Stomach smooth muscle (tissue), 2 donors: ENCODE measurements around the gene FLRT1.

Experiments used
- H3K27ac ChIP-seq: one replicate; pipeline ENCODE4 v1.7.0; 2013; ENCODE audit warnings: mild to moderate bottlenecking, low read length, inconsistent platforms
- H3K27me3 ChIP-seq, 2 donors: one replicate each; pipeline ENCODE4 v1.7.0; 2013; ENCODE audit warnings: low read length in 2 of 2; ENCODE audit not compliant: insufficient read depth in 2 of 2, control insufficient read depth in 1 of 2
- H3K36me3 ChIP-seq, 2 donors: one replicate each; pipeline ENCODE4 v1.7.0; 2013; ENCODE audit warnings: low read length in 2 of 2; ENCODE audit not compliant: control insufficient read depth in 2 of 2, insufficient read depth in 2 of 2
- H3K4me1 ChIP-seq: one replicate; pipeline ENCODE4 v1.7.0; 2013; ENCODE audit warnings: low read length; ENCODE audit not compliant: control insufficient read depth, insufficient read depth
- H3K4me3 ChIP-seq, 2 donors: one replicate each; pipeline ENCODE4 v1.7.0; 2013; ENCODE audit warnings: low read length in 2 of 2
- H3K9ac ChIP-seq, 2 donors: one replicate each; pipeline ENCODE4 v1.7.0; 2013; ENCODE audit warnings: low read length in 2 of 2, mild to moderate bottlenecking in 1 of 2
- H3K9me3 ChIP-seq, 2 donors: one replicate each; pipeline ENCODE4 v1.7.0; 2013; ENCODE audit warnings: low read length in 2 of 2; ENCODE audit not compliant: control insufficient read depth in 2 of 2
- donor health status: healthy.
- donor health status: Pancreatic carcinoma.

FLRT1 gene

DNA sequence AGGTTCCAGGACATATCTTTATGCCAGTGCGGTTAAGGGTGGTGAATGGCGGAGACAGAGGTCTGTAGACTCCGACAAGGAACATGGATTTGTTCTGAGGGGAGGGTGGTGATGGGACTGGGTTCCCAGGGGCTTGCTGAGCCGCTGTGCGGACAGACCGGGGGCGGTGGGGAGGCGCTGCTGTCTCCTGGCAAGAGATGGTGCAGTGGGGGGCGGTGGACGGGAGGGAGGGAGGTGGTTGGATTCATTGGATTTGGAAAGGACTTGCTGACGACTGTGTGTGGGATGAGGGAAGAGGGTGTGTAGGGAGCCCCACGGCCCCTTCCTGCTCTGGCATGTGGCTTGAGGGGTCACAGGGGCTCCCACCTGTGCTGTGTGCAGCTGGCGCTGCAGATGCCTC lies 43.2 kb downstream of the FLRT1 start:
- no peaks in the 10 kb centered on the region for H3K27me3 ChIP-seq
- H3K4me3 ChIP-seq = no peak overlapping the region
- no peak overlapping the region for H3K9ac ChIP-seq
- H3K4me1 ChIP-seq = peaks cover 5% of the 10 kb centered on the region
- no peaks in the 10 kb centered on the region for H3K36me3 ChIP-seq
- no peaks in the 10 kb centered on the region for H3K9me3 ChIP-seq
- H3K27ac ChIP-seq = no peak overlapping the region

DNA sequence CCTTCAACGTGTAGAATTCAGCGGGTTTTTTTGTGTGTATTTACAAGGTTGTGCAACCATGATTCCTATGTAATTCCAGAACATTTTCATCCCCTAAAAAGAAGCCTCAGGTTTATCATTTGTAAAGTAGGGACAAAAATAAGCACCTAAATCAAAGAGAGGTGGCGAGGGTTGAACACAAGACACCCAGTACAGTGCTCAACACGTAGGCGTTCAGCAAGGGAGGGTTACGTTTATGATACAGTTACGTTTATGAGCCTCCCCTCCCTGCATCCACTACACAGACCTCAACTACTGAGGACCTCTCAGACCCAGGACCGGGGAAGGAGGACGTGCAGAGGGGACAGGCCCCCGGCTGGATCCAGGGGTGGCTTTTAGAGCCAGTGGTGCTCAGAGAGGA lies 44.7 kb downstream of the FLRT1 start:
- no peaks in the 10 kb centered on the region for H3K9me3 ChIP-seq
- no peak overlapping the region for H3K27ac ChIP-seq
- H3K27me3 ChIP-seq = no peaks in the 10 kb centered on the region
- H3K9ac ChIP-seq = no peak overlapping the region
- H3K36me3 ChIP-seq = no peaks in the 10 kb centered on the region
- H3K4me3 ChIP-seq = no peak overlapping the region
- H3K4me1 ChIP-seq = peaks cover 7% of the 10 kb centered on the region

DNA sequence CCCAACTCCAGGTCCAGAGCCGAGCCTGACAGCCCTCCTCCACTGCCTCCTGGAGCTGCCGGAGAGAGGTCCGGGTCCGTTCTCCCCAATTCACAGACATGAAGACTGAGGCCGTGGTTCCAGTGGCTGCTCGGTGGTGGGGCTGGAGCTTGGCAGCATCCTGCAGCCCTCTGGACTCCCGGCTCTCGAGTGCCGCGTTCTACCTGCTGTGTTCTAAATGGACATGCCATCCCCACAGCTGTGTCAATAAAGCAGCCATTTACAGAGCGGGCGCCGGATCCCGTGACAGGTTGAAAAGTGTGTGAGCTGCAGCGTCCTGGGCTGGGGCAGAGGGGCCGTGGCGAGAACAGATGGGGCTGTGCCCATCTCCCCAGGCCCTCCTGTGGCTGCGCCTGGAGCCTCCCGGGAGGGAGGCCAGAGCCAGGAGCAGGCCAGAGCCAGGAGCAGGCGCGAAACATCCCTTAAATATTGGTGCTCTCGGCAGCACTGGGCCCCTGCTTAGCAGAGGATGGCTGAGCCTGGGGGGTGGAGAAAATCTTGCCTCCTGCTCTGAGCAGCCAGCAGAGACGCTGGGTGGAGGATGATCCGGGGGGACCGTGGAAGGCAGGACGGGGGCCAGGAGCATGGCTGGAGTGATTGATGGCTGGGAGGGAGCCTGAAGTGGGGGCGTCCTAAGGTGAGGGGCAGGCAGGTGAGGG lies 46.2 kb downstream of the FLRT1 start:
- Histone ChIP-seq H3K36me3 (no peaks in the 10 kb centered on the region), H3K27me3 (no peaks in the 10 kb centered on the region), H3K27ac (no peak overlapping the region), H3K9ac (no peak overlapping the region), H3K9me3 (no peaks in the 10 kb centered on the region), H3K4me1 (peaks cover 11% of the 10 kb centered on the region), H3K4me3 (no peak overlapping the region)

DNA sequence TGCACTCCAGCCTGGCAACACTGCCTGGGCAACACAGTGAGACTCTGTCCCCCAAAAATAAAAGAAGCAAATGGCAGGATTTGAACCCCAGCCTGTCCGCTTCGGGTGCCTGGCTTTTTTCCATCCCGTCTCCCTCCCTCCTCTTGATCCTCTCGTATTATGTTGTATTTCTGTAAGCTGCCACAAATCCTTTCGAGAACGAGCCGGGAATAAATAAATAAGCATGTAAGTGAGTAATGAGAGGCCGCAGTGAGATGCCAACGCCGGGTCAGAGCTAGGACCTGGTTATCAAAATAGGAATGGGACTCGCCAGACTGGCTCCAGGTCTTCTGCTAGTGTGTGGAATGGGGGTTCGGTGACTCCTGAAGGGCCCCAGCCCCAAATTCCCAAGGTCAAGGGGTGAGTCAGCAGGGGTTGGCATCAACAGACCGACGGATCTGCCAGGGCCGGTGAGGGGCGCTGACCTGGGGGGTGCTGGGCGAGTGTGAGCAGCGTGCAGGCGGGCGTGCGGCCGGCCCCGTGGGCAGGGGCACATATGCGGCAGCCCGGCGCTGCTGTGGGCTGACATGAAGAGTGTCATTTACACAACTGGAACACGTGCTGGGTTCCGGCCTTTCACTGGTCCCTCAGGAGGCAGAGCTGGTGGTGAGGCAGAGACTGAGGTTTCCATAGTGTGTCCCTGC lies 47.8 kb downstream of the FLRT1 start:
- Histone ChIP-seq H3K4me3 (no peak overlapping the region), H3K27ac (no peak overlapping the region), H3K4me1 (peaks cover 13% of the 10 kb centered on the region)

DNA sequence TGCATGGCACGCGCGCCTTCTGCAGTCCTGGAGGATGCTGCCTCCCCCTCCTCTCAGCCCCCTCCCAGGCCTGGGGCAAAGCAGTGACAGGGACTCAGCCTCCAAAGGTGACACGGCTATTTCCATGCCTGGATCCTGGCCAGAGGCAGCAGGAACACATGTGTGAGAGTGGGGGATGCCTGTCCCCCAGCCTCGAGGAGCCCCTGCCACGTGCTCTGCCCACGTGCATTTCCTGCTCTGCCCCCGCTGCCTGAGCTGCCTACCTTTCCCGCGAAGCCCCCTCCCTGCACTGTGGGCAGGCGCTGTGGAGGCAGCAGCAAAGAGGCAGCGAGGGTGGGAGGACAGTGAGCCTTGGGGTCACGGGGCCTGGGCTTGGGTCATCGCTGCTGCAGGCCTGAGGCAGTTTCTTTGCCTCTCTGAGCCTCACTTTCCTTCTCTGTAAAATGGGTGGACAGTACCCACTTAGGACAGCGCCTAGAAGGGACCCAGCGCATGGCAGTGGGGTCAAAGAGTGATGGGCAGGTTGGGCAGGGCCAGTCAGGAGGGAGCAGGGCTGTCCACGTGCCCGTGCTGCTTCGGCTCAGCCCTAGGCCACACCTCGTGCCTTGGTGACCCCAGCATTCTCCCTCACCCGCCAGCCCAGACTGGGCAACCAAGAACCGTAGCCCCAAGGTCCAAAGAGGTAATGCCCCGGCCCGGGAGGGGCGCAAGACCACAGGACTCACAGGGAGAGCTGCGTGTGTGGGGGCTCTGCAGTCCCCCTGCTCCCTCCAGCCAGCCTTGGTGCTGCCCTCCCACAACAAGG lies 48.6 kb downstream of the FLRT1 start:
- Histone ChIP-seq H3K9ac (no peak overlapping the region), H3K36me3 (no peaks in the 10 kb centered on the region), H3K27ac (no peak overlapping the region), H3K4me3 (no peak overlapping the region), H3K4me1 (peaks cover 21% of the 10 kb centered on the region), H3K9me3 (no peaks in the 10 kb centered on the region), H3K27me3 (no peaks in the 10 kb centered on the region)

More for the DNA sequence above, 47.8 kb downstream of the FLRT1 start:
- H3K36me3 ChIP-seq = no peaks in the 10 kb centered on the region
- H3K9me3 ChIP-seq = no peaks in the 10 kb centered on the region
- H3K27me3 ChIP-seq = no peaks in the 10 kb centered on the region
- no peak overlapping the region for H3K9ac ChIP-seq

DNA sequence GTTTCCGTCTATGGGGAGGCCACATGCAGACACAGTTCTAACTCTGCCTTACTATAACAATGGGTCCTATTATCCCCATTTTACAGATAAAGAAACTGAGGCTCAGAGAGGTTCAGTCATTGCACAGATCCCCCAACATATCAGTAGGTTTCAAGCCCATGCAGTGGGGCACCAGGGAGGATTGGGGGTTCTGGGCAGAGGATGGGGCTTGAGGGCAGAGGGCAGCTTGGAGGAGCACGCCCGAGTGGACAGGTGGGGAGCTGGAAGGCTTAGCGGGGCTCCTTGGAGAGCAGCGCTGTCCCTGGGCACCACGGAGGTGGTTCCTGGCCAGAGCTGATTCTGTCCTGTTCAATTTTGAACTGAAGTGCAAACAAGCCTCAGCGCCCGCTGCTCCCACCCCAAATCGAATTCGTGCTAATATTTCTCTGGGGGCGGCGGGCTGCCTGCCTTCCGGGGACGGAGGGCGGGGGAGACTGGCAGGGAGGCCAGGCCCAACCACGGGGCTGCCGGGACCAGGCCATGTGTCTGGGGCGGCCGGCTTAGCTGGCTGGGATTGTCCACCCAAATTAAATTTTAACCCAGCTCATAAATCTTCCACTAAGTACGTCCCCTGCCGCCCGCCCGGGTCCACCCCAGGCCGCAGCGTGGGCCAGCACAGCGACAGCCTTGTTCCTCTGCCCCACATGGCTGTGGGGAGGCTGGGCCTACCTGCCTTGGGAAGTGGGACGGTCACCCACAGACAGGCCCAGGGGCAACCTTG lies 49.4 kb downstream of the FLRT1 start:
- no peaks in the 10 kb centered on the region for H3K9me3 ChIP-seq
- H3K9ac ChIP-seq = no peak overlapping the region
- no peak overlapping the region for H3K4me3 ChIP-seq
- peaks cover 29% of the 10 kb centered on the region for H3K4me1 ChIP-seq
- no peaks in the 10 kb centered on the region for H3K27me3 ChIP-seq
- no peaks in the 10 kb centered on the region for H3K36me3 ChIP-seq
- no peak overlapping the region for H3K27ac ChIP-seq
